H1 (cell line): ENCODE results near the gene TMED9. TPM values are rescaled to one million over a fixed set of nuclear protein-coding genes. Genes with fewer than 3 reads are reported as not detected.

Experiments
- ASH2L ChIP-seq: fragments of 200-600, 300-600 bp; sonication (generic); IDR thresholded peaks from one replicate; pipeline ENCODE4 v1.7.1; 2017; ENCODE audit warnings: low read length
- ATF2 ChIP-seq: IDR thresholded peaks from 2 replicates; pipeline ENCODE4 v1.6.1; 2012; ENCODE audit warnings: low read length, inconsistent platforms
- CBX5 ChIP-seq: fragments of 300-800, 300-1000 bp; sonication (generic); IDR thresholded peaks from 2 replicates; pipeline ENCODE4 v1.7.1; 2016; ENCODE audit warnings: antibody characterized with exemption, low read length, low read depth
- CEBPB ChIP-seq: IDR thresholded peaks from 2 replicates; pipeline ENCODE4 v1.6.1; 2012; ENCODE audit warnings: low read depth, low read length
- CHD1 ChIP-seq: IDR thresholded peaks from 2 replicates; pipeline ENCODE4 v1.6.1; 2012; ENCODE audit warnings: low read depth, low read length, improper control_type of control experiment
- CREB1 ChIP-seq: IDR thresholded peaks from 2 replicates; pipeline ENCODE4 v1.6.1; 2012; ENCODE audit warnings: inconsistent platforms
- CTBP2 ChIP-seq: IDR thresholded peaks from 2 replicates; pipeline ENCODE4 v1.7.0; 2011; ENCODE audit warnings: borderline replicate concordance, mild to moderate bottlenecking, moderate library complexity, mixed read lengths, low read length; ENCODE audit not compliant: insufficient read depth, insufficient read length
- EZH2 ChIP-seq: fragments of 200-600 bp; sonication (generic); IDR thresholded peaks from 2 replicates; pipeline ENCODE4 v1.7.1; 2012; ENCODE audit warnings: low read depth, mild to moderate bottlenecking, moderate library complexity, low read length, inconsistent platforms; ENCODE audit not compliant: severe bottlenecking
- GABPA ChIP-seq: IDR thresholded peaks from 2 replicates; pipeline ENCODE4 v1.6.1; 2011; ENCODE audit warnings: mild to moderate bottlenecking, low read length, moderate library complexity, borderline replicate concordance; ENCODE audit not compliant: insufficient read depth
- JUN ChIP-seq: IDR thresholded peaks from 2 replicates; pipeline ENCODE4 v1.6.1; 2011; ENCODE audit warnings: low read depth, mild to moderate bottlenecking, improper control_type of control experiment, low read length
- KDM1A ChIP-seq: fragments of 200-600, 300-600 bp; sonication (generic); IDR thresholded peaks from 2 replicates; pipeline ENCODE4 v1.7.1; 2016; ENCODE audit warnings: mild to moderate bottlenecking, low read length, borderline replicate concordance
- KDM4A ChIP-seq: IDR thresholded peaks from one replicate; pipeline ENCODE4 v1.7.1; 2012; ENCODE audit warnings: low read depth, mild to moderate bottlenecking, moderate library complexity, low read length, inconsistent platforms; ENCODE audit not compliant: severe bottlenecking
- KDM5A ChIP-seq: fragments of 200-600 bp; IDR thresholded peaks from 2 replicates; pipeline ENCODE4 v1.7.1; 2012; ENCODE audit warnings: mild to moderate bottlenecking, low read length, inconsistent platforms, mixed read lengths
- NANOG ChIP-seq: IDR thresholded peaks from 2 replicates; pipeline ENCODE4 v1.6.1; 2011; ENCODE audit warnings: low read length, low read depth, mild to moderate bottlenecking, inconsistent platforms; ENCODE audit not compliant: insufficient read depth, poor library complexity, severe bottlenecking
- POU5F1 ChIP-seq: IDR thresholded peaks from 2 replicates; pipeline ENCODE4 v1.6.1; 2011; ENCODE audit warnings: low read depth, mild to moderate bottlenecking, low read length, moderate library complexity
- RAD21 ChIP-seq, 2 experiments: IDR thresholded peaks in 1 of 2; conservative IDR thresholded peaks in 1 of 2; 2 replicates each; pipeline ENCODE4 v1.6.1; 2011; ENCODE audit warnings: low read depth in 2 of 2, low read length in 2 of 2, improper control_type of control experiment in 1 of 2, inconsistent platforms in 1 of 2, mild to moderate bottlenecking in 1 of 2, moderate library complexity in 1 of 2
- SIN3A ChIP-seq, 2 experiments: IDR thresholded peaks in 1 of 2; conservative IDR thresholded peaks in 1 of 2; 2 replicates each; pipeline ENCODE4 v1.6.1; 2011 to 2012; ENCODE audit warnings: low read length in 2 of 2, improper control_type of control experiment in 1 of 2, low read depth in 1 of 2, mild to moderate bottlenecking in 1 of 2
- SRF ChIP-seq: IDR thresholded peaks from 2 replicates; pipeline ENCODE4 v1.6.1; 2011; ENCODE audit warnings: mild to moderate bottlenecking, low read depth, low read length, moderate library complexity
- TAF7 ChIP-seq: optimal IDR thresholded peaks from 2 replicates; pipeline ENCODE3; 2011; ENCODE audit warnings: low read depth, mild to moderate bottlenecking, inconsistent platforms, low read length, moderate library complexity, borderline replicate concordance
- TBP ChIP-seq: IDR thresholded peaks from 2 replicates; pipeline ENCODE4 v1.6.1; 2011; ENCODE audit warnings: low read depth, low read length, improper control_type of control experiment
- TEAD4 ChIP-seq: IDR thresholded peaks from 2 replicates; pipeline ENCODE4 v1.6.1; 2012; ENCODE audit warnings: low read depth, low read length, inconsistent platforms, mixed read lengths
- YY1 ChIP-seq: IDR thresholded peaks from 2 replicates; pipeline ENCODE4 v1.6.1; 2011; ENCODE audit warnings: low read depth, mild to moderate bottlenecking, low read length
- polyA plus RNA-seq, 7 experiments: library from polyadenylated mRNA; depleted of rRNA in 3 of 7; stranded (reverse) in 5 of 7; unstranded in 2 of 7; fragments of >200 nt in 5 of 7; fragments of 200-250 nt in 2 of 7; gene quantifications; 1 replicate in 5 of 7; 2 replicates in 1 of 7; 4 replicates in 1 of 7; pipeline versions ENCODE4 v1.2.1 to v1.2.3, GENCODE V29; 2011 to 2013; ENCODE audit warnings: missing spikeins in 2 of 7, mixed read lengths in 2 of 7
- total RNA-seq: library from RNA; stranded (reverse); fragmentation: NEBNext Ultra II Directional; extraction: Animal tissue kit (Norgen Biotek cat#: 25700); gene quantifications from 2 replicates; pipeline ENCODE4 v1.2.1, GENCODE V29; 2021

TMED9 gene
- total and polyA plus RNA-seq, 2 of the 8 experiments (the other 6 are each of a cell fraction or from before 2014, with no cell fraction given), result 130 to 160 TPM

GRCh38 chr5:177592010-177592834 is at the start of gene TMED9 (continued):
- no peak for TF ChIP-seq CEBPB
- no peak for TF ChIP-seq NANOG
- no peak for TF ChIP-seq GABPA
- TF ChIP-seq TBP, result peak; percentile 83
- no peak for TF ChIP-seq CHD1
- peak; percentile 94 for TF ChIP-seq KDM1A
- TF ChIP-seq TEAD4, result no peak
- peak; percentile 75 for TF ChIP-seq CREB1
- TF ChIP-seq CBX5, result no peak
- no peak for TF ChIP-seq JUN
- peak; percentile 61 to 79; a peak in 2 of 4 replicates for TF ChIP-seq SIN3A (conservative IDR thresholded peaks at IDR 0.05 in 1 of 2, IDR thresholded peaks at IDR 0.05 in 1 of 2; ENCODE audit: low read depth in 1 of 2, low read length in 2 of 2)
- TF ChIP-seq SRF, result no peak
- TF ChIP-seq EZH2, result no peak
- peak; percentile 93 for TF ChIP-seq YY1
- no peak for TF ChIP-seq POU5F1
- no peak for TF ChIP-seq CTBP2
- TF ChIP-seq RAD21 (IDR thresholded peaks at IDR 0.05 in 1 of 2, conservative IDR thresholded peaks at IDR 0.05 in 1 of 2; ENCODE audit: low read depth in 2 of 2, low read length in 2 of 2), result no peak
- no peak for TF ChIP-seq KDM5A
- TF ChIP-seq ASH2L, result peak; percentile 94
- no peak for TF ChIP-seq KDM4A
- peak; percentile 82 for TF ChIP-seq TAF7
- no peak for TF ChIP-seq ATF2
